H1 (cell line): Measurements from ENCODE around the gene PGAM5. TPM values are rescaled to one million over a fixed set of nuclear protein-coding genes. Genes with fewer than 3 reads are reported as not detected.

Experiments used
- CHD2 ChIP-seq: IDR thresholded peaks from 2 replicates; pipeline ENCODE4 v1.6.1; 2012; ENCODE audit warnings: low read length, improper control_type of control experiment
- EGR1 ChIP-seq: IDR thresholded peaks from 2 replicates; pipeline ENCODE4 v1.6.1; 2011; ENCODE audit warnings: low read depth, low read length, borderline replicate concordance
- JUND ChIP-seq: IDR thresholded peaks from 2 replicates; pipeline ENCODE4 v1.6.1; 2011; ENCODE audit warnings: mild to moderate bottlenecking, improper control_type of control experiment, low read length
- NANOG ChIP-seq: IDR thresholded peaks from 2 replicates; pipeline ENCODE4 v1.6.1; 2011; ENCODE audit warnings: low read length, low read depth, mild to moderate bottlenecking, inconsistent platforms; ENCODE audit not compliant: insufficient read depth, poor library complexity, severe bottlenecking
- RAD21 ChIP-seq, 2 experiments: IDR thresholded peaks in 1 of 2; conservative IDR thresholded peaks in 1 of 2; 2 replicates each; pipeline ENCODE4 v1.6.1; 2011; ENCODE audit warnings: low read depth in 2 of 2, low read length in 2 of 2, improper control_type of control experiment in 1 of 2, inconsistent platforms in 1 of 2, mild to moderate bottlenecking in 1 of 2, moderate library complexity in 1 of 2
- RFX5 ChIP-seq: IDR thresholded peaks from 2 replicates; pipeline ENCODE4 v1.6.1; 2011; ENCODE audit warnings: low read depth, low read length, improper control_type of control experiment, borderline replicate concordance
- SAP30 ChIP-seq: fragments of 300-600 bp; sonication (generic); IDR thresholded peaks from 2 replicates; pipeline ENCODE4 v1.7.1; 2012; ENCODE audit warnings: low read length, moderate library complexity, mild to moderate bottlenecking, inconsistent platforms; ENCODE audit not compliant: insufficient read depth, insufficient replicate concordance
- SP4 ChIP-seq: IDR thresholded peaks from 2 replicates; pipeline ENCODE4 v1.6.1; 2012; ENCODE audit warnings: low read length, inconsistent platforms
- TAF1 ChIP-seq: IDR thresholded peaks from 2 replicates; pipeline ENCODE4 v1.6.1; 2011; ENCODE audit warnings: mild to moderate bottlenecking, low read depth, low read length
- TEAD4 ChIP-seq: IDR thresholded peaks from 2 replicates; pipeline ENCODE4 v1.6.1; 2012; ENCODE audit warnings: low read depth, low read length, inconsistent platforms, mixed read lengths
- polyA plus RNA-seq, 7 experiments: library from polyadenylated mRNA; depleted of rRNA in 3 of 7; stranded (reverse) in 5 of 7; unstranded in 2 of 7; fragments of >200 nt in 5 of 7; fragments of 200-250 nt in 2 of 7; gene quantifications; 1 replicate in 5 of 7; 2 replicates in 1 of 7; 4 replicates in 1 of 7; pipeline versions ENCODE4 v1.2.1 to v1.2.3, GENCODE V29; 2011 to 2013; ENCODE audit warnings: missing spikeins in 2 of 7, mixed read lengths in 2 of 7
- total RNA-seq: library from RNA; stranded (reverse); fragmentation: NEBNext Ultra II Directional; extraction: Animal tissue kit (Norgen Biotek cat#: 25700); gene quantifications from 2 replicates; pipeline ENCODE4 v1.2.1, GENCODE V29; 2021

Gene PGAM5
- total and polyA plus RNA-seq, 2 of the 8 experiments (the other 6 are each of a cell fraction or from before 2014, with no cell fraction given): 66.4 to 84.0 TPM

- TF ChIP-seq JUND: no peak
- TF ChIP-seq SAP30: no peak
- no peak for TF ChIP-seq RAD21 (IDR thresholded peaks at IDR 0.05 in 1 of 2, conservative IDR thresholded peaks at IDR 0.05 in 1 of 2; ENCODE audit: low read depth in 2 of 2, low read length in 2 of 2)
- TF ChIP-seq CHD2: no peak
- no peak for TF ChIP-seq TAF1
- no peak for TF ChIP-seq RFX5
- no peak for TF ChIP-seq NANOG
- no peak for TF ChIP-seq SP4
- TF ChIP-seq TEAD4: no peak
- TF ChIP-seq EGR1: no peak
Observed at GRCh38 chr12:132719141-132719953, 8.7 kb downstream of the PGAM5 start (continued).
